Measurements from ENCODE around the gene ANKRD12.

Gene ANKRD12

GRCh38 chr18:9280849-9281248 is 144.3 kb downstream of the ANKRD12 start:
- no peak for TF ChIP-seq CTCF (IDR thresholded peaks at IDR 0.05; ENCODE audit: low read depth, low read length, missing control alignments)
- DNase-seq (ENCODE audit: low read depth): no peak
- in situ Hi-C loops (cut with HindIII; ENCODE audit: low sequenced_read_pairs): no loop called here
- no peak overlapping the region for H3K4me3 ChIP-seq (ENCODE audit: low read depth, low read length)

- DNase-seq (ENCODE audit: low read depth): no peak
- in situ Hi-C loops (cut with HindIII; ENCODE audit: low sequenced_read_pairs): no loop called here
- TF ChIP-seq CTCF (IDR thresholded peaks at IDR 0.05; ENCODE audit: low read depth, low read length, missing control alignments): no peak
- H3K4me3 ChIP-seq (ENCODE audit: low read depth, low read length): no peak overlapping the region
These were observed 145.2 kb downstream of the ANKRD12 start for GRCh38 chr18:9281780-9282179.

- no peak for DNase-seq (ENCODE audit: low read depth)
- no peak overlapping the region for H3K4me3 ChIP-seq (ENCODE audit: low read depth, low read length)
- no peak for TF ChIP-seq CTCF (IDR thresholded peaks at IDR 0.05; ENCODE audit: low read depth, low read length, missing control alignments)
- in situ Hi-C loops (cut with HindIII; ENCODE audit: low sequenced_read_pairs): no loop called here
These were observed 147.2 kb downstream of the ANKRD12 start for GRCh38 chr18:9283791-9284190.

- DNase-seq (ENCODE audit: low read depth): no peak
- H3K4me3 ChIP-seq (ENCODE audit: low read depth, low read length): no peak overlapping the region
- no peak for TF ChIP-seq CTCF (IDR thresholded peaks at IDR 0.05; ENCODE audit: low read depth, low read length, missing control alignments)
- in situ Hi-C loops (cut with HindIII; ENCODE audit: low sequenced_read_pairs): no loop called here
These were observed 149.0 kb downstream of the ANKRD12 start for GRCh38 chr18:9285604-9286003.

- TF ChIP-seq CTCF (IDR thresholded peaks at IDR 0.05; ENCODE audit: low read depth, low read length, missing control alignments): no peak
- DNase-seq (ENCODE audit: low read depth): no peak
- in situ Hi-C loops (cut with HindIII; ENCODE audit: low sequenced_read_pairs): no loop called here
- H3K4me3 ChIP-seq (ENCODE audit: low read depth, low read length): no peak overlapping the region
These were observed 150.5 kb downstream of the ANKRD12 start for GRCh38 chr18:9287036-9287435.

- TF ChIP-seq CTCF (IDR thresholded peaks at IDR 0.05; ENCODE audit: low read depth, low read length, missing control alignments): no peak
- H3K4me3 ChIP-seq (ENCODE audit: low read depth, low read length): no peak overlapping the region
- DNase-seq (ENCODE audit: low read depth): no peak
- in situ Hi-C loops (cut with HindIII; ENCODE audit: low sequenced_read_pairs): no loop called here
These were observed 153.1 kb downstream of the ANKRD12 start for GRCh38 chr18:9289698-9290097.

GRCh38 chr18:9290156-9290555 is 153.6 kb downstream of the ANKRD12 start:
- DNase-seq (ENCODE audit: low read depth): no peak
- in situ Hi-C loops (cut with HindIII; ENCODE audit: low sequenced_read_pairs): no loop called here
- no peak for TF ChIP-seq CTCF (IDR thresholded peaks at IDR 0.05; ENCODE audit: low read depth, low read length, missing control alignments)
- no peak overlapping the region for H3K4me3 ChIP-seq (ENCODE audit: low read depth, low read length)

Data from astrocyte of the cerebellum (primary cell).